ENCODE measurements around the gene UIMC1.

Gene UIMC1

DNA sequence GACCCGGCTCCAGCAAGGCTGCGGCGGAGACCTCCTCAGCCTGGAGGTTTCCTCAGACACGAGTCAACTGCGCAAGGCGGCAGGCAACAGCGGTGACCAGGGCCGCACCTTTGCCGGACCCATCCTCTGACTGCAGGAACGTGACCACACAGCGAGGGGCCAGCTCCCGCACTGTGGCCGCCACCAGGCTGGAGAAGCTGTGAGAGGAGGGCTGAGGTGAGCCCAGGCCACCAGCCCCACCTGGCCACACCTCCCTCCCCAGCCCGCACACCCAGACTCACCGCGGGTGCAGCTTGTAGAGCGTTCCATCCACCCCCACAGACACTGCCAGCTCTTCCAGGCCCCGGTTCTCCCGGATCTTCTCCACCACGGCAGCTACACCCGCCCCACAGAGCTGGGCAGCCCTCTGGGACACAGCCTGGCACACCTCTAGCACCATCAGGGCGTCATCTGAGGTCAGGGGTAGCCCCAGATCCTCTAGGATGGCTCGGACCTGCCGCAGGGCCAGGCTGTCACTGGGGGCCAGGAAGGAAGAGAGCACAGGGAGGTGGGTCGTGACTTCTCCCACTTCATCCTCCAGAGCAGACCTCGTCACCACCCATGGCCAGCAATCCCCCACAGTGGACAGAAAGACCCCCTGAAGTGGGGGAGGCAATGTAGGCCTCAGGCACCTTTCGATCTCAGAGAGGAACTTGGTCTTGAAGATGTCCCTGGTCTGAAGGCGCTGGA lies 125.4 kb downstream of the UIMC1 start:
- Histone ChIP-seq H3K4me1 (ENCODE audit: insufficient read depth, low read length, poor library complexity, severe bottlenecking) (no peaks in the 10 kb centered on the region), H3K9me2 (replicated peaks; ENCODE audit: low read depth, low read length) (no peaks in the 10 kb centered on the region), H3K36me3 (ENCODE audit: insufficient read depth, low read length) (no peaks in the 10 kb centered on the region), H3K4me2 (ENCODE audit: low read depth, low read length, poor library complexity, severe bottlenecking) (no peak overlapping the region), H4K20me1 (ENCODE audit: insufficient read depth, low read length, poor library complexity, severe bottlenecking) (no peaks in the 10 kb centered on the region), H3K27me3 (ENCODE audit: insufficient read depth, low read length, poor library complexity, severe bottlenecking) (no peaks in the 10 kb centered on the region), H3K9ac (ENCODE audit: low read depth, low read length, poor library complexity, severe bottlenecking) (no peak overlapping the region), H2AFZ (ENCODE audit: low read length) (no peak overlapping the region), H3K4me3 (ENCODE audit: low read length, poor library complexity, severe bottlenecking) (no peak overlapping the region), H3F3A (ENCODE audit: low read depth) (no peaks in the 10 kb centered on the region), H3K79me2 (ENCODE audit: insufficient read depth, low read length) (no peaks in the 10 kb centered on the region), H3K9me3 (ENCODE audit: insufficient read depth, low read depth, low read length) (no peaks in the 10 kb centered on the region)
- TF ChIP-seq EZH2phosphoT487 (IDR thresholded peaks at IDR 0.05; ENCODE audit: borderline replicate concordance) (no peak), CTCF (conservative IDR thresholded peaks at IDR 0.05; ENCODE audit: low read length) (no peak)

DNA sequence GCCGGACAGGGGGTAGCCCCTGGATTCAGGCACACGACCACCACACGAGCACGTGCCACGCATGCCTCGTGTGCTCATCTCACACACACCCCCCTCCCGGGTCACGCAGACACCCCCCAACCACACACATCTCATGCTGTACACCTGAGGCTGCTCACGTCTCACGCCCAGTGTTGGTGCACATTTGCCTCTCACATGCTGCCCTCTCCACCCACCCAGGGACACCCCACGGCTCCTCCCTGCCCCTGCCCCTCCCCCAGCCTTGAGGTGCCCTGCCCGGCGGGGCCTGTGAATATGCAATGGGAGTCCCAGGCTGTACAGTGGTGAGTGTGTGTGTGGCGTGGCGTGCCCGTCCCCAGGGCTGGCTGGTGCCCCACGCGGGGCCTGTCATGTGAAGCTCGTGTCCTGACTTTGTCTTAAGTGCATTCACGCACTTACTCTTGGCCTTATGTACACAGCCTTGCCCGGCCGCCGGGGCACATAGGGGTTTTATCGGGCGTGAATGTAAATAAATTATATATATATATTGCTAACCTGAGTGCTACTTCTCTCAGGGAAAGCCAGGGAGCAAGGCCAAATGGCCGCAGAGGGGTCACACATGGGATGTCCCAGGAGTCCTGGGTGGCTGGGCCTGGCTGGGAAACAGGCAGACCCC lies 126.1 kb downstream of the UIMC1 start:
- no peaks in the 10 kb centered on the region for H4K20me1 ChIP-seq (ENCODE audit: insufficient read depth, low read length, poor library complexity, severe bottlenecking)
- H3K9ac ChIP-seq (ENCODE audit: low read depth, low read length, poor library complexity, severe bottlenecking) = no peak overlapping the region
- TF ChIP-seq CTCF (conservative IDR thresholded peaks at IDR 0.05; ENCODE audit: low read length) (no peak), EZH2phosphoT487 (IDR thresholded peaks at IDR 0.05; ENCODE audit: borderline replicate concordance) (no peak)

GRCh38 chr5:176879663-176880361 lies 126.8 kb downstream of the UIMC1 start:
- no peaks in the 10 kb centered on the region for H3K79me2 ChIP-seq (ENCODE audit: insufficient read depth, low read length)
- H3K4me1 ChIP-seq (ENCODE audit: insufficient read depth, low read length, poor library complexity, severe bottlenecking) = no peaks in the 10 kb centered on the region
- no peaks in the 10 kb centered on the region for H3K27me3 ChIP-seq (ENCODE audit: insufficient read depth, low read length, poor library complexity, severe bottlenecking)
- H3F3A ChIP-seq (ENCODE audit: low read depth) = no peaks in the 10 kb centered on the region
- no peak overlapping the region for H3K4me3 ChIP-seq (ENCODE audit: low read length, poor library complexity, severe bottlenecking)
- no peaks in the 10 kb centered on the region for H4K20me1 ChIP-seq (ENCODE audit: insufficient read depth, low read length, poor library complexity, severe bottlenecking)
- H3K36me3 ChIP-seq (ENCODE audit: insufficient read depth, low read length) = no peaks in the 10 kb centered on the region
- H3K9me2 ChIP-seq (replicated peaks; ENCODE audit: low read depth, low read length) = no peaks in the 10 kb centered on the region
- no peak overlapping the region for H2AFZ ChIP-seq (ENCODE audit: low read length)
- no peaks in the 10 kb centered on the region for H3K9me3 ChIP-seq (ENCODE audit: insufficient read depth, low read depth, low read length)
- H3K9ac ChIP-seq (ENCODE audit: low read depth, low read length, poor library complexity, severe bottlenecking) = no peak overlapping the region
- TF ChIP-seq CTCF (conservative IDR thresholded peaks at IDR 0.05; ENCODE audit: low read length) = no peak
- TF ChIP-seq EZH2phosphoT487 (IDR thresholded peaks at IDR 0.05; ENCODE audit: borderline replicate concordance) = no peak
- H3K4me2 ChIP-seq (ENCODE audit: low read depth, low read length, poor library complexity, severe bottlenecking) = no peak overlapping the region

More for the DNA sequence above, 126.1 kb downstream of the UIMC1 start:
- Histone ChIP-seq H3K9me3 (ENCODE audit: insufficient read depth, low read depth, low read length) (no peaks in the 10 kb centered on the region), H3K9me2 (replicated peaks; ENCODE audit: low read depth, low read length) (no peaks in the 10 kb centered on the region), H3F3A (ENCODE audit: low read depth) (no peaks in the 10 kb centered on the region), H3K4me3 (ENCODE audit: low read length, poor library complexity, severe bottlenecking) (no peak overlapping the region), H3K36me3 (ENCODE audit: insufficient read depth, low read length) (no peaks in the 10 kb centered on the region), H3K27me3 (ENCODE audit: insufficient read depth, low read length, poor library complexity, severe bottlenecking) (no peaks in the 10 kb centered on the region), H3K4me2 (ENCODE audit: low read depth, low read length, poor library complexity, severe bottlenecking) (no peak overlapping the region), H3K4me1 (ENCODE audit: insufficient read depth, low read length, poor library complexity, severe bottlenecking) (no peaks in the 10 kb centered on the region), H3K79me2 (ENCODE audit: insufficient read depth, low read length) (no peaks in the 10 kb centered on the region), H2AFZ (ENCODE audit: low read length) (no peak overlapping the region)
